ENCODE data around the gene RTN1. TPM values are rescaled to one million over a fixed set of nuclear protein-coding genes. Genes with fewer than 3 reads are reported as not detected.

RTN1 gene
- total and polyA plus RNA-seq, 10 of the 15 experiments (the other 5 are each of a cell fraction or from before 2014, with no cell fraction given), result 0.03 to 0.55 (median 0.13) TPM; not detected in 4

DNA sequence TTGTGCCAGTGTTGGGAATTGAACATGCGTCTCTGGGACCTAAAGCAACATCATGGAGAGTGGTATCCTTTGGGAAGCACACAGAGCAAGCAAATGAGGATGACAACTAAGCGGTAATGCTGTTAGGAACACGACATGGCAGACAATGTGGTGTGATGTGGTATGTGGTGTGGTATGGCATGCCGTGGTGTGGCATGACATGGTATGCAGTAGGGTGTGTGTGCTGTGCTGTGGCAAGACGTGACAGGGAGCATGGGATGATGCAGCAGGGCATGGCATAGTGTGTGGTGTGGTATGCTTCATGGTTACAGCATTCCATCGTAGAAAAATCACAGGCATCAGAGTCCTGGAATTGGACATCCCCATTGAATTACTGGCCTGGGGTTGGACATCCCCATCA lies 108.7 kb downstream of the RTN1 start (continued):
- no peak for TF ChIP-seq SIN3A (IDR thresholded peaks at IDR 0.05; ENCODE audit: low read depth, low read length)
- no peak for TF ChIP-seq POLR2AphosphoS2 (IDR thresholded peaks at IDR 0.05; ENCODE audit: low read depth, low read length)
- TF ChIP-seq HCFC1 (IDR thresholded peaks at IDR 0.05; ENCODE audit: low read length), result no peak

DNA sequence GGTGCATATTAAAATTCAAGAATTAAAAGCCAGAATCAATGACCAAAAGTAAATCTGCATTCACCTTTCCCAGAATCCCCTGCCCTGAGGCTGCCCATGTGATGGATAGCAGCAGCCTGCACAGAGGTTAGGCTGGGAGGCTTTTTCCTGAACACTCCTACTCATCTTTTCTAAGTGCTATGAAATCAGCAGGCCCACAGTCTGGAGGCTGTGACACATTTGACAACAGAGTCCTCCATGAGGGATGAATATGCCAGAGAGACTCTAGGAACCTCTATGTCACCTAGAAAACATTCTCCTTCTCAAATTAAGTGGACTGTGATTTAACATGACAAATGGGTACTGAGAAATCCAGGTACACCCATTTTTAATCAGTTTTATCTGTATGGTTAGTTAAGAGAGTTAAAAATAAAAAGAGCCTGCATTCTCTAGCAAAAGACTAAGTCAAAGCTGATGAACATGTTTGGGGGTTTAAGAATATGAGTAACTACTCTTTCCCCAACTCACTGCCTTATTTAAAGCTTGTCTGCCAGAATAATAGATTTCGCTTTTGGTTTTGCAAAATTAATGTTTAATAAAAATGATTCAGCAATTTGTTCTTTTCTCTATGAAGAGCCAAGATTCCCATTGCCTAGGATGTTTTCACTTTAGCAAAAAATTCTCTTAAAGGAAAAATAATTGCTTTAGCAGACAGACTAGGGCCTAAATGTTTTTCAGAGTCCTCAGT lies 115.0 kb downstream of the RTN1 start:
- ATAC-seq, result no peak
- CTCF ChIA-PET, result no interaction called here
- in situ Hi-C loops (cut with MboI), result no loop called here

More for the DNA sequence above, 115.0 kb downstream of the RTN1 start:
- RAD21 ChIA-PET (ENCODE audit: unreplicated experiment), result interaction anchor here (1.0 kb wide), 1 partner anchor 11 kb away, joined by 3 read pairs; no protein-coding TSS in a partner anchor
- no TSS peak for BruUV-seq (replicated peaks)
- Histone ChIP-seq H3K4me3 (no peak overlapping the region), H3K79me2 (ENCODE audit: control insufficient read depth, insufficient read depth, low read length) (no peaks in the 10 kb centered on the region), H3K4me1 (ENCODE audit: control insufficient read depth, insufficient read depth, low read length) (no peaks in the 10 kb centered on the region), H3K9me3 (replicated peaks; ENCODE audit: control insufficient read depth, insufficient read depth, low read length) (no peaks in the 10 kb centered on the region), H3K4me2 (ENCODE audit: control insufficient read depth, insufficient read depth) (no peak overlapping the region), H2AFZ (ENCODE audit: control insufficient read depth, low read depth, low read length) (no peak overlapping the region), H3K36me3 (ENCODE audit: control insufficient read depth in 2 of 2, insufficient read depth in 2 of 2, low read length in 1 of 2) (no peaks in the 10 kb centered on the region), H3K27me3 (replicated peaks in 1 of 2; ENCODE audit: control insufficient read depth in 2 of 2, insufficient read depth in 2 of 2, low read length in 1 of 2) (no peaks in the 10 kb centered on the region), H4K20me1 (ENCODE audit: control insufficient read depth, insufficient read depth) (no peaks in the 10 kb centered on the region), H3K27ac (ENCODE audit: control insufficient read depth, insufficient read depth) (no peak overlapping the region), H3K9ac (ENCODE audit: control insufficient read depth, insufficient read depth, low read length) (no peak overlapping the region)
- SMC1A ChIA-PET (ENCODE audit: uncharacterized antibody, unreplicated experiment), result no interaction called here
- DNase-seq (ENCODE audit: low read depth, low spot score) (no peak), FAIRE-seq (no peak)
- POLR2A ChIA-PET, result interaction anchor here (0.6 kb wide), 1 partner anchor 1423 kb away, joined by 3 read pairs; no protein-coding TSS in a partner anchor
- TF ChIP-seq ZSCAN29 (IDR thresholded peaks at IDR 0.05), result no peak
- TF ChIP-seq RAD51 (IDR thresholded peaks at IDR 0.05), result no peak
- TF ChIP-seq, protein P1, sequence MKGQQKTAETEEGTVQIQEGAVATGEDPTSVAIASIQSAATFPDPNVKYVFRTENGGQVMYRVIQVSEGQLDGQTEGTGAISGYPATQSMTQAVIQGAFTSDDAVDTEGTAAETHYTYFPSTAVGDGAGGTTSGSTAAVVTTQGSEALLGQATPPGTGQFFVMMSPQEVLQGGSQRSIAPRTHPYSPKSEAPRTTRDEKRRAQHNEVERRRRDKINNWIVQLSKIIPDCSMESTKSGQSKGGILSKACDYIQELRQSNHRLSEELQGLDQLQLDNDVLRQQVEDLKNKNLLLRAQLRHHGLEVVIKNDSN (IDR thresholded peaks at IDR 0.05; ENCODE audit: borderline replicate concordance, extremely low read length, insufficient read depth, low read depth, low read length), result no peak
- TF ChIP-seq, protein P2, sequence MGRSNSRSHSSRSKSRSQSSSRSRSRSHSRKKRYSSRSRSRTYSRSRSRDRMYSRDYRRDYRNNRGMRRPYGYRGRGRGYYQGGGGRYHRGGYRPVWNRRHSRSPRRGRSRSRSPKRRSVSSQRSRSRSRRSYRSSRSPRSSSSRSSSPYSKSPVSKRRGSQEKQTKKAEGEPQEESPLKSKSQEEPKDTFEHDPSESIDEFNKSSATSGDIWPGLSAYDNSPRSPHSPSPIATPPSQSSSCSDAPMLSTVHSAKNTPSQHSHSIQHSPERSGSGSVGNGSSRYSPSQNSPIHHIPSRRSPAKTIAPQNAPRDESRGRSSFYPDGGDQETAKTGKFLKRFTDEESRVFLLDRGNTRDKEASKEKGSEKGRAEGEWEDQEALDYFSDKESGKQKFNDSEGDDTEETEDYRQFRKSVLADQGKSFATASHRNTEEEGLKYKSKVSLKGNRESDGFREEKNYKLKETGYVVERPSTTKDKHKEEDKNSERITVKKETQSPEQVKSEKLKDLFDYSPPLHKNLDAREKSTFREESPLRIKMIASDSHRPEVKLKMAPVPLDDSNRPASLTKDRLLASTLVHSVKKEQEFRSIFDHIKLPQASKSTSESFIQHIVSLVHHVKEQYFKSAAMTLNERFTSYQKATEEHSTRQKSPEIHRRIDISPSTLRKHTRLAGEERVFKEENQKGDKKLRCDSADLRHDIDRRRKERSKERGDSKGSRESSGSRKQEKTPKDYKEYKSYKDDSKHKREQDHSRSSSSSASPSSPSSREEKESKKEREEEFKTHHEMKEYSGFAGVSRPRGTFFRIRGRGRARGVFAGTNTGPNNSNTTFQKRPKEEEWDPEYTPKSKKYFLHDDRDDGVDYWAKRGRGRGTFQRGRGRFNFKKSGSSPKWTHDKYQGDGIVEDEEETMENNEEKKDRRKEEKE (IDR thresholded peaks at IDR 0.05), result no peak
- TF ChIP-seq, protein P3, sequence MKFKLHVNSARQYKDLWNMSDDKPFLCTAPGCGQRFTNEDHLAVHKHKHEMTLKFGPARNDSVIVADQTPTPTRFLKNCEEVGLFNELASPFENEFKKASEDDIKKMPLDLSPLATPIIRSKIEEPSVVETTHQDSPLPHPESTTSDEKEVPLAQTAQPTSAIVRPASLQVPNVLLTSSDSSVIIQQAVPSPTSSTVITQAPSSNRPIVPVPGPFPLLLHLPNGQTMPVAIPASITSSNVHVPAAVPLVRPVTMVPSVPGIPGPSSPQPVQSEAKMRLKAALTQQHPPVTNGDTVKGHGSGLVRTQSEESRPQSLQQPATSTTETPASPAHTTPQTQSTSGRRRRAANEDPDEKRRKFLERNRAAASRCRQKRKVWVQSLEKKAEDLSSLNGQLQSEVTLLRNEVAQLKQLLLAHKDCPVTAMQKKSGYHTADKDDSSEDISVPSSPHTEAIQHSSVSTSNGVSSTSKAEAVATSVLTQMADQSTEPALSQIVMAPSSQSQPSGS (IDR thresholded peaks at IDR 0.05; ENCODE audit: low read length), result no peak
- TF ChIP-seq RUNX3 (IDR thresholded peaks at IDR 0.05; ENCODE audit: low read length), result no peak
- WGBS (ENCODE audit: insufficient coverage, insufficient replicate concordance, low lambda C conversion rate, missing lambda C conversion rate), result 0% methylated on average over 1 of the region's 1 CpG
- intact Hi-C loops (cut with micrococcal nuclease; ENCODE audit: unreplicated experiment), result no loop called here
